B cell (primary cell): ENCODE data around the gene PERCC1. TPM values are rescaled to one million over a fixed set of nuclear protein-coding genes. Genes with fewer than 3 reads are reported as not detected.

Experiments used
- ATAC-seq: fragments of 200-7000 bp; cut with Tn5 transposase; one replicate; pipeline ENCODE4 v1.10.0; 2021; ENCODE audit warnings: low read depth, mild to moderate bottlenecking, moderate number of reproducible peaks, moderate library complexity
- CTCF ChIA-PET: fragments of 350-600 bp; sonication (Branson Sonifier 250); formaldehyde crosslinking; loops from one replicate; lab custom pipeline; 2021; ENCODE audit warnings: antibody characterized with exemption, inconsistent platforms; lab: Charles Lee
- POLR2A ChIA-PET: fragments of 350-600 bp; sonication (Branson Sonifier 250); formaldehyde crosslinking; loops from one replicate; lab custom pipeline; 2021; ENCODE audit warnings: antibody characterized with exemption; lab: Charles Lee
- DNase-seq: peaks from one replicate; pipeline ENCODE4 v3.0.0; 2013
- H2AFZ ChIP-seq: 2 replicates; pipeline ENCODE4 v1.6.1; 2012; ENCODE audit warnings: mild to moderate bottlenecking, low read depth, low read length; ENCODE audit not compliant: insufficient read depth, poor library complexity, severe bottlenecking
- H3K27ac ChIP-seq, 2 donors: 1 replicate in 1 of 2; 2 replicates in 1 of 2; pipeline ENCODE4 v1.5.1; 2012 to 2013; ENCODE audit warnings: low read length in 2 of 2, mild to moderate bottlenecking in 2 of 2, moderate library complexity in 1 of 2
- H3K27me3 ChIP-seq, 4 experiments: fragments of 200-600 bp in 1 of 4; sonication (generic) in 1 of 4; replicated peaks in 1 of 4; 1 replicate in 2 of 4; 2 replicates in 2 of 4; pipeline versions ENCODE4 v1.6.1 to v1.7.0; 2013 to 2016; ENCODE audit warnings: low read length in 3 of 4, mild to moderate bottlenecking in 2 of 4, mixed read lengths in 1 of 4, moderate library complexity in 1 of 4; ENCODE audit not compliant: insufficient read depth in 4 of 4, control insufficient read depth in 3 of 4; ENCODE audit errors: control extremely low read depth in 1 of 4
- H3K36me3 ChIP-seq, 2 experiments: replicated peaks in 1 of 2; 1 replicate in 1 of 2; 2 replicates in 1 of 2; pipeline versions ENCODE4 v1.6.1 to v1.7.1; 2013; ENCODE audit warnings: low read length in 1 of 2; ENCODE audit not compliant: insufficient read depth in 2 of 2, control insufficient read depth in 1 of 2; ENCODE audit errors: control extremely low read depth in 1 of 2, extremely low read depth in 1 of 2
- H3K4me1 ChIP-seq, 2 donors: fragments of 200-600 bp in 1 of 2; sonication (generic) in 1 of 2; 1 replicate in 1 of 2; 2 replicates in 1 of 2; pipeline versions ENCODE4 v1.5.1 to v1.6.1; 2013 to 2017; ENCODE audit warnings: low read length in 2 of 2; ENCODE audit not compliant: control insufficient read depth in 2 of 2, insufficient read depth in 2 of 2
- H3K4me2 ChIP-seq: replicated peaks from 2 replicates; pipeline ENCODE3; 2012; ENCODE audit warnings: mild to moderate bottlenecking, low read depth, low read length; ENCODE audit not compliant: poor library complexity, severe bottlenecking
- H3K4me3 ChIP-seq, 5 experiments: fragments of 200-600 bp in 1 of 5; sonication (generic) in 1 of 5; 1 replicate in 3 of 5; 2 replicates in 2 of 5; pipeline versions ENCODE4 v1.5.1 to v1.7.0; 2011 to 2016; ENCODE audit warnings: low read length in 4 of 5, mild to moderate bottlenecking in 4 of 5, low read depth in 2 of 5, control low read depth in 1 of 5, moderate library complexity in 1 of 5; ENCODE audit not compliant: insufficient read depth in 1 of 5; ENCODE audit errors: control extremely low read depth in 1 of 5, extremely low read depth in 1 of 5
- H3K79me2 ChIP-seq: fragments of 200-600 bp; sonication (generic); one replicate; pipeline ENCODE4 v1.6.0; 2016; ENCODE audit warnings: low read length; ENCODE audit not compliant: control insufficient read depth, insufficient read depth
- H3K9ac ChIP-seq: fragments of 200-600 bp; sonication (generic); 2 replicates; pipeline ENCODE4 v1.6.1; 2017; ENCODE audit warnings: mild to moderate bottlenecking, low read length, moderate library complexity
- H3K9me3 ChIP-seq, 3 donors: one replicate each; pipeline versions ENCODE4 v1.6.1 to v1.7.1; 2013; ENCODE audit warnings: low read length in 2 of 3; ENCODE audit not compliant: control insufficient read depth in 2 of 3, insufficient read depth in 1 of 3; ENCODE audit errors: control extremely low read depth in 1 of 3
- H4K20me1 ChIP-seq: 2 replicates; pipeline ENCODE4 v1.6.0; 2012; ENCODE audit warnings: mild to moderate bottlenecking, low read length; ENCODE audit not compliant: insufficient read depth, control insufficient read depth, poor library complexity, severe bottlenecking
- H3K27ac Mint-ChIP-seq: one replicate; pipeline ENCODE4 v1.8.0; 2021; ENCODE audit warnings: mixed read lengths
- H3K27me3 Mint-ChIP-seq: one replicate; pipeline ENCODE4 v1.8.0; 2021; ENCODE audit warnings: mixed read lengths
- H3K4me1 Mint-ChIP-seq: one replicate; pipeline ENCODE4 v1.8.0; 2021; ENCODE audit warnings: mixed read lengths
- H3K4me3 Mint-ChIP-seq: one replicate; pipeline ENCODE4 v1.8.0; 2021; ENCODE audit warnings: mixed read lengths
- H3K9me3 Mint-ChIP-seq: one replicate; pipeline ENCODE4 v1.8.0; 2022; ENCODE audit warnings: mixed read lengths; ENCODE audit not compliant: insufficient read depth
- EZH2 ChIP-seq: IDR thresholded peaks from 2 replicates; pipeline ENCODE4 v1.6.1; 2012; ENCODE audit warnings: borderline replicate concordance, low read depth, mild to moderate bottlenecking, moderate library complexity, low read length; ENCODE audit not compliant: insufficient read depth, poor library complexity, severe bottlenecking
- WGBS: methylation state at CpG from one replicate; pipeline ENCODE4 v1.1.5; 2013; ENCODE audit warnings: missing lambda C conversion rate; ENCODE audit not compliant: insufficient coverage; 5-methylcytosine and 5-hydroxymethylcytosine counted together
- intact Hi-C: fragments of 100-400 bp; cut with micrococcal nuclease; formaldehyde crosslinking; loops from one replicate; pipeline ENCODE4 v1.10.0; 2022
- polyA plus RNA-seq: library from polyadenylated mRNA; depleted of rRNA; stranded (reverse); fragments of >200 nt; gene quantifications from 2 replicates; pipeline ENCODE4 v1.2.3, GENCODE V29; 2012
- total RNA-seq, 2 donors: library from RNA; stranded (reverse); fragments of 120-200 nt in 1 of 2; gene quantifications; 1 replicate in 1 of 2; 2 replicates in 1 of 2; pipeline versions ENCODE4 v1.2.3 to v1.2.4, GENCODE V29; 2013 to 2022
- TF ChIP-seq, protein P1 (sequence below): fragments of 200-600 bp; IDR thresholded peaks from one replicate; pipeline ENCODE4 v1.8.0; 2022; ENCODE audit warnings: antibody characterized with exemption, mild to moderate bottlenecking

PERCC1 gene
- total and polyA plus RNA-seq, 2 donors (not counting 1 experiment from before 2014, with no cell fraction given), result 0.46 to 0.64 TPM

DNA sequence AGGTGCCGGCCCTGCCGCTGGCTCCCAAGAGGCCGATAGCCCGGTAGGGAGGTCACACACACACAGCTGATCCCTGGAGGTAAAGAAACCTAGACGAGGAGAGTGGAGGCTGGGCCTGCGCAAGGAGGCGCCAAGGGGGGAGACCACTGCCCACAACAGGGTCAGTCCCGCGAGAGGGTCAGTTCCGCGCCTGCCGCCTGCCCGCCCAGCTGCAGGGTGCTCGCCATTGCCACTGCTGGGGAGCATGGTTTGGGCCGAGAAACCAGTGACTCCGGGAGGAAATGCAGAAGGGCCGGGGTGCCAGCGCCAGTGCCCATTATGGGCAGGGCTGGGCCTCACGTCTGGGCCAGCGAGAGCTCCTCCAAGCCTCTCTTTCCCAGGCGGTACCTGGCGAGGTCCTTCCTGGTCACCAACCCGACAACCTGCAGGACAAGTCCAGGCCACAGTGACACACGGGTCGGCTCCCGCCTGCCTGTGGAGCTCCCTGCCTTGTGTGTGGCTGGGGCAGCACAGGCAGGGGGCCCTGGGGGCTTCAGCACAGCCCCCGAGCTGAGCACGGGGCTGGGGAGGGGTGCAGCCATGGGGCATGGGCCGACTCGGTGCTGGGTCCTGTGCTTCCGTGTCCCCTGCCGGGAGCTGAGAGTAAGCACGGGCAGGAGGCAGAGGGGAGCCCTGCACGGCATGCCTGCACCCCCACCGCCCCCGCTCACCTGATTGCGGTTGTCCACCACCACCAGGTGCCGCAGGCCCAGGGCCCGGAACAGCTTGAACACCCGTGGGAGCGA lies 15.6 kb downstream of the PERCC1 start:
- POLR2A ChIA-PET, result no interaction called here
- CTCF ChIA-PET, result no interaction called here
- H3K4me1 ChIP-seq, result peaks cover 24% of the 10 kb centered on the region in 2 donors
- H2AFZ ChIP-seq, result no peak overlapping the region
- Mint-ChIP-seq H3K4me1 (peaks cover 4% of the 10 kb centered on the region), H3K9me3 (no peaks in the 10 kb centered on the region), H3K27me3 (no peaks in the 10 kb centered on the region), H3K27ac (peak overlapping the region; percentile 68), H3K4me3 (no peak overlapping the region)
- peak overlapping the region; percentile 67 to 100 for H3K27ac ChIP-seq
- H3K79me2 ChIP-seq, result peaks cover 7% of the 10 kb centered on the region
- DNase-seq (no peak), ATAC-seq (no peak)
- peak overlapping the region; percentile 62 for H3K9ac ChIP-seq
- 95% methylated on average over 41 of the region's 41 CpGs for WGBS
- intact Hi-C loops, result no loop called here
- peaks cover 5% of the 10 kb centered on the region for H4K20me1 ChIP-seq
- H3K36me3 ChIP-seq, result peaks cover 0 to 51% of the 10 kb centered on the region in 2 experiments
- TF ChIP-seq, protein P1, sequence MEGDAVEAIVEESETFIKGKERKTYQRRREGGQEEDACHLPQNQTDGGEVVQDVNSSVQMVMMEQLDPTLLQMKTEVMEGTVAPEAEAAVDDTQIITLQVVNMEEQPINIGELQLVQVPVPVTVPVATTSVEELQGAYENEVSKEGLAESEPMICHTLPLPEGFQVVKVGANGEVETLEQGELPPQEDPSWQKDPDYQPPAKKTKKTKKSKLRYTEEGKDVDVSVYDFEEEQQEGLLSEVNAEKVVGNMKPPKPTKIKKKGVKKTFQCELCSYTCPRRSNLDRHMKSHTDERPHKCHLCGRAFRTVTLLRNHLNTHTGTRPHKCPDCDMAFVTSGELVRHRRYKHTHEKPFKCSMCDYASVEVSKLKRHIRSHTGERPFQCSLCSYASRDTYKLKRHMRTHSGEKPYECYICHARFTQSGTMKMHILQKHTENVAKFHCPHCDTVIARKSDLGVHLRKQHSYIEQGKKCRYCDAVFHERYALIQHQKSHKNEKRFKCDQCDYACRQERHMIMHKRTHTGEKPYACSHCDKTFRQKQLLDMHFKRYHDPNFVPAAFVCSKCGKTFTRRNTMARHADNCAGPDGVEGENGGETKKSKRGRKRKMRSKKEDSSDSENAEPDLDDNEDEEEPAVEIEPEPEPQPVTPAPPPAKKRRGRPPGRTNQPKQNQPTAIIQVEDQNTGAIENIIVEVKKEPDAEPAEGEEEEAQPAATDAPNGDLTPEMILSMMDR, result no peak
- no peak for TF ChIP-seq EZH2
- no peaks in the 10 kb centered on the region for H3K27me3 ChIP-seq
- H3K4me3 ChIP-seq, result no peak overlapping the region
- no peaks in the 10 kb centered on the region for H3K9me3 ChIP-seq
- peak overlapping the region; percentile 74 for H3K4me2 ChIP-seq

DNA sequence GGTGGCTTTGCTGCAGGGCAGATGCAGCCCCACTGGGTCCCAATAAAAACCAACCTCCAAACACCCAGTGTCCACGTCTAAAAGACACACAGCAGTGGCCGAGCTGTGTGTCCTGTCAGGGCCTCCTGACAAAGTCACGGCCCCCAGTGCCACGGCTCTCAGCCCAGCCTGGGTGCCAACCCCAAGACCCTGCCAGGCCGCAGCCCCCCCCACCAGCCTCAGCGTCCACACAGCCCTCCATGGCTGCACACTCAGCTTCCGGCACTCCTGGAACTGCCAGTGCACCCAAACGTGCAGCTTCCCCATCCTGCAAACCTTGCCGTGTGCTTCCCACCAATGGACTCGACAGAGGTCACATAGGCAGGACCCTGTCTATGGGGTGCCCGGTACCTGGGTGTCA lies 17.1 kb downstream of the PERCC1 start:
- Histone ChIP-seq H3K27me3 (no peaks in the 10 kb centered on the region), H3K4me2 (no peak overlapping the region), H3K9ac (no peak overlapping the region), H3K79me2 (peaks cover 13% of the 10 kb centered on the region), H3K27ac (no peak overlapping the region), H3K4me1 (peaks cover 24% of the 10 kb centered on the region in 2 donors), H3K9me3 (no peaks in the 10 kb centered on the region), H3K4me3 (no peak overlapping the region), H2AFZ (no peak overlapping the region), H4K20me1 (peaks cover 5% of the 10 kb centered on the region), H3K36me3 (peaks cover 0 to 64% of the 10 kb centered on the region in 2 experiments)
- no peak for DNase-seq
- no peak for ATAC-seq
- CTCF ChIA-PET, result no interaction called here
- Mint-ChIP-seq H3K4me3 (no peak overlapping the region), H3K9me3 (no peaks in the 10 kb centered on the region), H3K4me1 (peaks cover 4% of the 10 kb centered on the region), H3K27me3 (no peaks in the 10 kb centered on the region), H3K27ac (no peak overlapping the region)
- POLR2A ChIA-PET, result no interaction called here
- intact Hi-C loops, result no loop called here
- WGBS, result 96% methylated on average over 11 of the region's 11 CpGs
- TF ChIP-seq, protein P1, result no peak
- no peak for TF ChIP-seq EZH2
